SU-DHL-6 (cell line): ENCODE measurements around the gene CRTAC1.

Experiments
- H2AFZ ChIP-seq: fragments of 200-600 bp; sonication (generic); 2 replicates; pipeline ENCODE4 v1.6.1; 2014; ENCODE audit warnings: low read depth, mild to moderate bottlenecking, moderate library complexity, mixed read lengths, antibody characterized with exemption, low read length; ENCODE audit not compliant: severe bottlenecking
- H3F3A ChIP-seq: fragments of 200-600 bp; shearing (Covaris generic); 2 replicates; pipeline ENCODE4 v1.6.0; 2016; ENCODE audit warnings: antibody characterized with exemption, mild to moderate bottlenecking; ENCODE audit not compliant: insufficient read depth
- H3K27ac ChIP-seq: fragments of 200-600 bp; sonication (generic); 2 replicates; pipeline ENCODE4 v1.5.1; 2016; ENCODE audit warnings: low read depth, mild to moderate bottlenecking, low read length, moderate library complexity, mixed read lengths
- H3K27me3 ChIP-seq: fragments of 200-600 bp; sonication (generic), shearing (Covaris generic); 2 replicates; pipeline ENCODE4 v1.6.0; 2014; ENCODE audit warnings: mild to moderate bottlenecking, low read length
- H3K36me3 ChIP-seq: fragments of 200-600 bp; sonication (generic); 2 replicates; pipeline ENCODE4 v1.6.1; 2014; ENCODE audit warnings: mild to moderate bottlenecking, low read length, mixed read lengths
- H3K4me2 ChIP-seq: fragments of 300-600, 200-600 bp; shearing (Covaris generic), sonication (generic); 2 replicates; pipeline ENCODE4 v1.6.0; 2014; ENCODE audit warnings: low read length, low read depth, mild to moderate bottlenecking; ENCODE audit not compliant: poor library complexity, severe bottlenecking
- H3K4me3 ChIP-seq: fragments of 200-600 bp; sonication (generic); 2 replicates; pipeline ENCODE4 v1.5.1; 2014; ENCODE audit warnings: antibody characterized with exemption, low read length, mild to moderate bottlenecking, mixed read lengths; ENCODE audit not compliant: insufficient read depth, poor library complexity, severe bottlenecking
- H3K79me2 ChIP-seq: fragments of 200-600 bp; sonication (generic); 2 replicates; pipeline ENCODE4 v1.6.1; 2014; ENCODE audit warnings: mild to moderate bottlenecking, low read length, moderate library complexity; ENCODE audit not compliant: insufficient read depth
- H3K9ac ChIP-seq: fragments of 200-600 bp; sonication (generic); 2 replicates; pipeline ENCODE4 v1.7.0; 2014; ENCODE audit warnings: mild to moderate bottlenecking, low read length
- H3K9me2 ChIP-seq: fragments of 200-600 bp; sonication (generic); replicated peaks from 2 replicates; pipeline ENCODE4 v1.6.1; 2014; ENCODE audit warnings: low read length; ENCODE audit not compliant: insufficient read depth
- H3K9me3 ChIP-seq: fragments of 200-600 bp; sonication (generic); 2 replicates; pipeline ENCODE4 v1.6.1; 2014; ENCODE audit warnings: low read length, mixed read lengths; ENCODE audit not compliant: insufficient read depth
- H4K20me1 ChIP-seq: fragments of 200-600 bp; sonication (generic); 2 replicates; pipeline ENCODE4 v1.6.1; 2014; ENCODE audit warnings: low read depth, mild to moderate bottlenecking, antibody characterized with exemption, low read length, moderate library complexity, mixed read lengths
- EZH2phosphoT487 ChIP-seq: fragments of 200-600 bp; sonication (generic), shearing (Covaris generic); conservative IDR thresholded peaks from 2 replicates; pipeline ENCODE4 v1.6.1; 2018; ENCODE audit warnings: mild to moderate bottlenecking, antibody characterized with exemption, low read length, moderate library complexity, mixed read lengths
- TF ChIP-seq, protein P1 (sequence below): fragments of 200-600 bp; sonication (generic); IDR thresholded peaks from one replicate; pipeline ENCODE4 v1.5.1; 2017; ENCODE audit warnings: antibody characterized with exemption, mild to moderate bottlenecking, low read length, moderate library complexity; ENCODE audit not compliant: insufficient read depth, poor library complexity, severe bottlenecking

CRTAC1 gene

DNA sequence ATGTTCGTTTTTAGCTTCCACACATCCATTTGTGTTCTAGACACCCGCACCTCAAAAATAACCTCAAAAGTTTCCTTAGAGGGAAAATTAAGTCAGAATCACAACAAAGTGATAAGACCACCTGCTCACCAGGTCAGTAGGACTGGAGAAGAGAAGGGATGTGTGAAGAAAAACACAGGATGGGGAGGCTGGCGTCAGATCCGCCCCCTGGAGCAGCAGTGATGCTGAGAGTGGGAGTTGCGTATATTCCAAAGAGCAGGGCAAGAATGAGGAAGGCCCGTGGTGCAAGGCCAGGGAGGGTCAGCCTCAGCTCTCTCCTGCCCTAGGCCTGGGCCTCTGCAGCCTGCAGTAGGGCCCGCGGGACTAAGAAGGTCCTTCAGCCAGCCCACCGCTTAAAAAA, 28.7 kb downstream of the CRTAC1 start:
- H3K27ac ChIP-seq: no peak overlapping the region

DNA sequence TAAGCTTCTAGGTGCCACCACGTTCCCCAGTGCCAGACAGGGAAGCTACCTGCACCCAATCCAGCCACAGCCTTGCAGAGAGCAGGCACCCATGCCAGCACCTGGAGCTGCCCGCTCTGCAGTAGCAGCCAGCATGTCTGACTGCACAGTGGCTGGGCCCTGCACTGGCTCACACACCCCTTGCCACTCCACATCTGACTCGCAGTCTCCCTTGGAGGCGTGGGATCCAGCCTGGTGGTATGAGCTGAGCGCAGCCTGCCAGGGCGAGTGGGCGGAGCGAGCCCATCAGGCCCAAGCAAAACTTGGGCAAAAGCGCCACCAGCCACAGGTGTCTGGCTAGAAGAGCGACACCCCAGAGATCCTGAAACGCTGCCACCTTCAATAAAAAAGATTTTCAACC, 30.1 kb downstream of the CRTAC1 start:
- no peak for TF ChIP-seq EZH2phosphoT487
- TF ChIP-seq, protein P1, sequence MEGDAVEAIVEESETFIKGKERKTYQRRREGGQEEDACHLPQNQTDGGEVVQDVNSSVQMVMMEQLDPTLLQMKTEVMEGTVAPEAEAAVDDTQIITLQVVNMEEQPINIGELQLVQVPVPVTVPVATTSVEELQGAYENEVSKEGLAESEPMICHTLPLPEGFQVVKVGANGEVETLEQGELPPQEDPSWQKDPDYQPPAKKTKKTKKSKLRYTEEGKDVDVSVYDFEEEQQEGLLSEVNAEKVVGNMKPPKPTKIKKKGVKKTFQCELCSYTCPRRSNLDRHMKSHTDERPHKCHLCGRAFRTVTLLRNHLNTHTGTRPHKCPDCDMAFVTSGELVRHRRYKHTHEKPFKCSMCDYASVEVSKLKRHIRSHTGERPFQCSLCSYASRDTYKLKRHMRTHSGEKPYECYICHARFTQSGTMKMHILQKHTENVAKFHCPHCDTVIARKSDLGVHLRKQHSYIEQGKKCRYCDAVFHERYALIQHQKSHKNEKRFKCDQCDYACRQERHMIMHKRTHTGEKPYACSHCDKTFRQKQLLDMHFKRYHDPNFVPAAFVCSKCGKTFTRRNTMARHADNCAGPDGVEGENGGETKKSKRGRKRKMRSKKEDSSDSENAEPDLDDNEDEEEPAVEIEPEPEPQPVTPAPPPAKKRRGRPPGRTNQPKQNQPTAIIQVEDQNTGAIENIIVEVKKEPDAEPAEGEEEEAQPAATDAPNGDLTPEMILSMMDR: no peak
- no peaks in the 10 kb centered on the region for H3K79me2 ChIP-seq
- H3F3A ChIP-seq: no peaks in the 10 kb centered on the region
- H3K9me3 ChIP-seq: peaks cover 23% of the 10 kb centered on the region; the same call in 1 of the 2 replicates
- H3K36me3 ChIP-seq: no peaks in the 10 kb centered on the region
- no peaks in the 10 kb centered on the region for H3K9me2 ChIP-seq
- no peak overlapping the region for H2AFZ ChIP-seq
- H3K4me3 ChIP-seq: no peak overlapping the region
- 0 out of 2 replicates have a peak, but pooled peaks cover 2% of the 10 kb centered on the region for H3K27me3 ChIP-seq
- no peak overlapping the region for H3K27ac ChIP-seq
- no peak overlapping the region for H3K4me2 ChIP-seq
- no peaks in the 10 kb centered on the region for H4K20me1 ChIP-seq
- H3K9ac ChIP-seq: no peak overlapping the region

More for the DNA sequence above, 28.7 kb downstream of the CRTAC1 start:
- 0 out of 2 replicates have a peak, but pooled peaks cover 2% of the 10 kb centered on the region for H3K27me3 ChIP-seq
- no peaks in the 10 kb centered on the region for H4K20me1 ChIP-seq
- no peak overlapping the region for H3K4me3 ChIP-seq
- H3K9me2 ChIP-seq: no peaks in the 10 kb centered on the region
- no peaks in the 10 kb centered on the region for H3F3A ChIP-seq
- H3K9me3 ChIP-seq: peaks cover 23% of the 10 kb centered on the region; the same call in 1 of the 2 replicates
- H3K4me2 ChIP-seq: no peak overlapping the region
- no peaks in the 10 kb centered on the region for H3K79me2 ChIP-seq
- TF ChIP-seq, protein P1: no peak
- no peak for TF ChIP-seq EZH2phosphoT487
- H3K9ac ChIP-seq: no peak overlapping the region
- no peak overlapping the region for H2AFZ ChIP-seq
- no peaks in the 10 kb centered on the region for H3K36me3 ChIP-seq

DNA sequence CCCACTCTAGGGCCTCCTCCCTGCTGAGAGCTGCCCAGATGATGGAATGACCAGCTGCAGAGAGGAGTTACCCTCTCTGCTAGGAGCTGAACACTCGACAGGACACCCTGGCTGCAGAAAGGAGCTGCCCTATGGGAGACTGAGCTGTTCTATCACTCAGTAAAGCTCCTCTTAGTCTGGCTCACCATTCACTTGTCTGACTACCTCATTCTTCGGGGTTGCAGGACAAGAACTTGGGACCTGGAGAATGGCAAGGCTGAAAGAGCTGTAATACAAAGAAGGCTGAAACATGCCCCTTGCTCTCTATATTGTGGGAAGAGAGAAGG, 30.5 kb downstream of the CRTAC1 start:
- no peak overlapping the region for H3K27ac ChIP-seq
- H4K20me1 ChIP-seq: no peaks in the 10 kb centered on the region
- H3K4me2 ChIP-seq: no peak overlapping the region
- H3K9me2 ChIP-seq: no peaks in the 10 kb centered on the region
- H3F3A ChIP-seq: no peaks in the 10 kb centered on the region
- no peaks in the 10 kb centered on the region for H3K79me2 ChIP-seq
- 0 out of 2 replicates have a peak, but pooled peaks cover 2% of the 10 kb centered on the region for H3K27me3 ChIP-seq
- H3K9me3 ChIP-seq: peaks cover 23% of the 10 kb centered on the region; the same call in 1 of the 2 replicates
- H3K36me3 ChIP-seq: no peaks in the 10 kb centered on the region
- H3K9ac ChIP-seq: no peak overlapping the region
- TF ChIP-seq, protein P1: no peak
- no peak overlapping the region for H2AFZ ChIP-seq
- no peak overlapping the region for H3K4me3 ChIP-seq
